Fibroblast of lung (primary cell): ENCODE measurements around the gene PPP2R2D.

Source experiments
- CTCF ChIP-seq, 2 donors: IDR thresholded peaks in 1 of 2; conservative IDR thresholded peaks in 1 of 2; 1 replicate in 1 of 2; 2 replicates in 1 of 2; pipeline ENCODE4 v1.5.1; 2011 to 2012; ENCODE audit warnings: low read length in 2 of 2, control low read depth in 1 of 2, inconsistent platforms in 1 of 2, low read depth in 1 of 2, mild to moderate bottlenecking in 1 of 2
- EZH2 ChIP-seq: IDR thresholded peaks from 2 replicates; pipeline ENCODE4 v1.5.1; 2012; ENCODE audit warnings: low read length, control low read depth, mild to moderate bottlenecking; ENCODE audit errors: missing control alignments

- TF ChIP-seq EZH2 (no peak), CTCF (conservative IDR thresholded peaks at IDR 0.05 in 1 of 2, IDR thresholded peaks at IDR 0.05 in 1 of 2; ENCODE audit: low read depth in 1 of 2, low read length in 2 of 2) (no peak)
Observed at GRCh38 chr10:131876508-131876907, 24.3 kb upstream of the PPP2R2D start.
